ENCODE data around the gene RCOR1.
"Not testable (repeated sequence)": the region's sequence is repeated elsewhere in the genome, so short reads cannot be mapped to it uniquely, and the experiment has no call there.

RCOR1 gene

GRCh38 chr14:102591944-102592762 lies at the start of gene RCOR1:
RCOR1 (plus strand) TSS chr14:102592649; CDS start chr14:102592887, 238 bp downstream.
- peak within 1 kb of the TSS; percentile 88 for H3K9ac ChIP-seq (ENCODE audit: low read depth, low read length)
- no peaks in the 10 kb centered on the region for H3K9me3 ChIP-seq (ENCODE audit: control insufficient read depth, insufficient read depth, low read length)
- H3K36me3 ChIP-seq (ENCODE audit: insufficient read depth, low read length), result no peaks in the 10 kb centered on the region
- peaks cover 26% of the 10 kb centered on the region for H3K4me1 ChIP-seq (ENCODE audit: insufficient read depth, low read length)

DNA sequence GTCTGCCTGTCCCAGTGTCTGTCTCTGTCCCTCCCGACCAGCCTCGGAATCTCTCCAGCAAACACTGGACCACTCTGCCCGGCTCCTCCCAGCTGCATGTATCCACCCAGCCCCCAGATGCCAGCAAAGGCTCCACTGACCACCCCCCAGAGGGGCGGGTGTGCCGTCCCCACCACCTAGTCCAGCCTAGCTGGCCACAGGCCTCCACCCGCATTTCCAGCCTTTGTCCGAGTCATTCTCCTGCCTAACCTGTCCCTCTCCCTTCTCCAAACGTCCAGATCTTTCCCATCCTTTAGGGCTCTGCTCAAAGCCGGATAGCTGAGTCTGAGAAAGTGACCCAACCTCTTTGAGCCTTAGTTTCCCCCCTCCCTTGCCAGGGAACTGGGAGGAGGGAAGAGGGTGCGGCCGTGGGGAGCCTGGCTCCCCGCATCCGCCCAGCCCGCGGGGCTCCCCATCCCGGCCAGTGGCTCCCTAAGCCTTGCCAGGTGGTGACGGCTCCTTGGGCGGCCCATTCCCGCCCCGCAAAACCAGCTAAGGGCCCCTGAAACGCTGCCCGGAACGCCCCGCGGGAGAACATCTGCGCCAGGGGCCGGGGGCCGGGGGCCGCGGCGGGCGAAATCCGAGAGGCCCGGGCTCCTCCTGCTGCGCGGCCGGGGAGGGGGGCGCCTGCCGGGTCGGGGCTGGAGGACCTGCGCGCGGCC lies 48.3 kb upstream of the RCOR1 start:
- H3K9ac ChIP-seq (ENCODE audit: low read depth, low read length), result peak overlapping the region; percentile 62; the same call in 1 of the 2 replicates
- H3K4me1 ChIP-seq (ENCODE audit: insufficient read depth, low read length), result peaks cover 19% of the 10 kb centered on the region
- no peaks in the 10 kb centered on the region for H3K36me3 ChIP-seq (ENCODE audit: insufficient read depth, low read length)
- no peaks in the 10 kb centered on the region for H3K9me3 ChIP-seq (ENCODE audit: control insufficient read depth, insufficient read depth, low read length)

DNA sequence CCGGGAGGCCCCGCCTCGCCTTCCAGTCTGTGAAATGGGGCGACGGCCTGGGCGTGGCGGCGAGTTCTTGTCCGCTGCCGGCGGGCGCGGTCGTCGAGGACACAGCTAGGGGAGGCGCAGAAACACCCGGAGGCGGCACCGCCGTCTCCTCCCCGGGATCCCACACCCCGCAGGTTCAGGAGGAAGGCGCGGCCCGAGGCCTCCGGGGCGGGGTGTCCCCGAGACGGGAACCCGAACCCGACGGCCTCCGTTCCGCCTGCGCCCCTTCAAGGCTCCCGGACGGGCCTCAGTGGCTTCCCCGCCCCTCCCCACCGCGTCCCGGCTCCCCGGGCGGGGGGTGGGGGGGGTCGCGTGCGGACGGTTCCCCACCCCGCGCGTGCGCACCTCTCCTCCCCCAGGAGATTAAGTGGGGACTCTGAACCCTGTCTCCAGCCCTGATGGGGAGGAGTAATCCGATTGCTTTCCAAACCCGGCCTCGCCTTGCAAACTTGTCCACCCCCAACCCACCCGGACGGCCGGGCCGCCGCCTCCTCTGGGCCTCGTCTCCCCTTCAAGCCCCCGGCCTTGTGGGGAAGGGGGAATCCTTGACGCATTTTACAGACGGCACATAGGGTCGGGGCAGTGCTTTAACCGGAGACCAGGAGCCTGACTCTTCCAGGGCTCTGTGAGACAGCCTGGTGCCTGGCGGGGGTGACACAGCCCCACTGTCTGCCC lies 47.5 kb upstream of the RCOR1 start:
- Histone ChIP-seq H3K36me3 (ENCODE audit: insufficient read depth, low read length) (no peaks in the 10 kb centered on the region), H3K9ac (ENCODE audit: low read depth, low read length) (peak overlapping the region; percentile 62), H3K9me3 (ENCODE audit: control insufficient read depth, insufficient read depth, low read length) (no peaks in the 10 kb centered on the region), H3K4me1 (ENCODE audit: insufficient read depth, low read length) (peaks cover 12% of the 10 kb centered on the region)

GRCh38 chr14:102545461-102546265 lies 46.8 kb upstream of the RCOR1 start:
- Histone ChIP-seq H3K4me1 (ENCODE audit: insufficient read depth, low read length) (peaks cover 8% of the 10 kb centered on the region), H3K36me3 (ENCODE audit: insufficient read depth, low read length) (no peaks in the 10 kb centered on the region), H3K9ac (ENCODE audit: low read depth, low read length) (peak overlapping the region; percentile 62), H3K9me3 (ENCODE audit: control insufficient read depth, insufficient read depth, low read length) (no peaks in the 10 kb centered on the region)

- H3K36me3 ChIP-seq (ENCODE audit: insufficient read depth, low read length), result no peaks in the 10 kb centered on the region
- no peak overlapping the region for H3K9ac ChIP-seq (ENCODE audit: low read depth, low read length)
- no peaks in the 10 kb centered on the region for H3K9me3 ChIP-seq (ENCODE audit: control insufficient read depth, insufficient read depth, low read length)
- peaks cover 4% of the 10 kb centered on the region for H3K4me1 ChIP-seq (ENCODE audit: insufficient read depth, low read length)
These were observed 43.7 kb upstream of the RCOR1 start for GRCh38 chr14:102548616-102549240.

DNA sequence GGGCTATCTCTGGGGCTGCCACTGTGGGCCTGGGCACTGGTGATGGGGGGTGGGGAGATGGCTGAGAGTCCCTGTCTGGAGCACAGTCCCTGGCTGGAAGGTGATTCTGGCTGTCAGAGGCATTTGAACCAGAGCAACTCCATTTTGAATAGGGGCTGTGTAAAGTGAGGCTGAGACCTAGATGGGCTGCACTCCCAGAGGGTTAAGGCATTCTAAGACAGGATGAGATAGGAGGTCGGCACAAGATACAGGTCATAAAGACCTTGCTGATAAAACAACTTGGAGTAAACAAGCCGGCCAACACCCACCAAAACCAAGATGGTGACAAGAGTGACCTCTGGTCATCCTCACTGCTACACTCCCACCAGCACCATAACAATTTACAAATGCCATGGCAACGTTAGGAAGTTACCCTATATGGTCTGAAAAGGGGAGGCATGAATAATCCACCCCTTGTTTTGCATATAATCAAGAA lies 41.5 kb upstream of the RCOR1 start:
- not testable (repeated sequence) for H3K4me1 ChIP-seq (ENCODE audit: insufficient read depth, low read length); H3K9ac ChIP-seq (ENCODE audit: low read depth, low read length); H3K36me3 ChIP-seq (ENCODE audit: insufficient read depth, low read length); H3K9me3 ChIP-seq (ENCODE audit: control insufficient read depth, insufficient read depth, low read length)

- Histone ChIP-seq H3K36me3 (ENCODE audit: insufficient read depth, low read length) (no peaks in the 10 kb centered on the region), H3K9ac (ENCODE audit: low read depth, low read length) (no peak overlapping the region), H3K4me1 (ENCODE audit: insufficient read depth, low read length) (no peaks in the 10 kb centered on the region; the same call in 1 of the 2 replicates), H3K9me3 (ENCODE audit: control insufficient read depth, insufficient read depth, low read length) (no peaks in the 10 kb centered on the region)
These were observed 40.3 kb upstream of the RCOR1 start for GRCh38 chr14:102551995-102552705.

GRCh38 chr14:102554821-102555819 lies 37.3 kb upstream of the RCOR1 start:
- H3K36me3 ChIP-seq (ENCODE audit: insufficient read depth, low read length), result no peaks in the 10 kb centered on the region
- H3K4me1 ChIP-seq (ENCODE audit: insufficient read depth, low read length), result no peaks in the 10 kb centered on the region; the same call in 1 of the 2 replicates
- no peaks in the 10 kb centered on the region for H3K9me3 ChIP-seq (ENCODE audit: control insufficient read depth, insufficient read depth, low read length)
- peak overlapping the region; percentile 84 for H3K9ac ChIP-seq (ENCODE audit: low read depth, low read length)

- Histone ChIP-seq H3K9me3 (ENCODE audit: control insufficient read depth, insufficient read depth, low read length) (no peaks in the 10 kb centered on the region), H3K36me3 (ENCODE audit: insufficient read depth, low read length) (no peaks in the 10 kb centered on the region), H3K4me1 (ENCODE audit: insufficient read depth, low read length) (no peaks in the 10 kb centered on the region; the same call in 1 of the 2 replicates), H3K9ac (ENCODE audit: low read depth, low read length) (no peak overlapping the region; the same call in 1 of the 2 replicates)
These were observed 36.3 kb upstream of the RCOR1 start for GRCh38 chr14:102556098-102556677.

DNA sequence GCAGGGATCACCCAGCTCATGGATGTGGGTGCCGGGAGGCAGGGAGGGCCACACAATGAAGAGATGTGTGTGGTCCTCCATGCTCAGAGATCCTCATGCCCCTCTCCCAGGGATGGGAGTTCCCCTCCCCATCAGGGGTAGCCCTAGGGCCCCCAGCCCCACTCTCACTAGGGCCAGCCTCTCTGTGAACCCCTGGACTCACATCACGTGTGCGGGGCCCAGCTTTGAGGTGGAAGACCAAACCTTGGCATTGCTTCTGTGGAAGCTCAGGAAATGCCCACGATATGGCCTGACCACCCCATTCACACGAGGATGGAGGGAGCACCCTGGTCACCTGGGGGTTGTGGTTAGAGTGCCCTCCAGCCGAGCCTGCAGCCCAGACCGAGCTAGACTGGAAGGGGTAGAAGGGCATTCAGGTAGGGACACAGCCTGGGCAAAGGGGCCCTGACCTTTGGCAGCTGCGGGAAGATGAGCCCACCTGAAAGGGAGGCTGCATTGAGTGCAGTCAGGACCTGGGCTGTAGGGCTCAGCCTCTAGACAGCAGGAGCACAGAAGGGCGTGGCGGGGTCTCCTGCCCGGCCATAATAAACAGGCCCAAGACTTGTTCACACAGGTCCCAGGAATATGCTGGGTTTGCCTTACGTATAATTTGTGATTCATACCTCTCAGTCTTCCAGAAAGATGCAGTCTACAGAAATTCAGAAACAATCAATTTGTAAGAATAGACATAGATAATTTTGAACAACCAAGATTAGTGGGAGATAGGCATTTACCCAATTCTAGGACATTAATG lies 34.8 kb upstream of the RCOR1 start:
- H3K4me1 ChIP-seq (ENCODE audit: insufficient read depth, low read length), result no peaks in the 10 kb centered on the region; the same call in 1 of the 2 replicates
- H3K9me3 ChIP-seq (ENCODE audit: control insufficient read depth, insufficient read depth, low read length), result no peaks in the 10 kb centered on the region
- no peak overlapping the region for H3K9ac ChIP-seq (ENCODE audit: low read depth, low read length)
- no peaks in the 10 kb centered on the region for H3K36me3 ChIP-seq (ENCODE audit: insufficient read depth, low read length)

DNA sequence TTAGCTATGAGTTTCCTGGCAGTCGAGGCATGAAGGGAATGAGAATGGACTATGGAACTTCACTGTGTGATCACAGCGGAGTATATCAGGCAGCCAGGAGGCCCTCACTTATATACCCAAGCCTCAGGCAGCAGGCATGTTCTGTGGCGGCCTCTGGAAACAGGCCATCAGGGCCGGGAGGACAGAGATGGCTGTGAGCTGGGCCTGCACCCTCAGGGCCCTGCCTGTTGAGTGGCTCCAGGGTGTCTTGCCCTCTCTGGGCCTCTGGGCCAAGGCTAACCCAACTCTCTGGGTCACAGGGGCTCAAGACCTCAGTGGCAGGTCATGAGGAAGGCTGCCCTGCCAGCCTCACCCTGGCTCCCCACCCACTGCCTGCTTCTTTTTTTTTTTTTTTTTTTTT lies 33.9 kb upstream of the RCOR1 start:
- Histone ChIP-seq H3K4me1 (ENCODE audit: insufficient read depth, low read length) (no peaks in the 10 kb centered on the region; the same call in 1 of the 2 replicates), H3K9ac (ENCODE audit: low read depth, low read length) (no peak overlapping the region), H3K36me3 (ENCODE audit: insufficient read depth, low read length) (no peaks in the 10 kb centered on the region), H3K9me3 (ENCODE audit: control insufficient read depth, insufficient read depth, low read length) (no peaks in the 10 kb centered on the region)
